ENCODE results near the gene DNAJC25. TPM values are rescaled to one million over a fixed set of nuclear protein-coding genes. Genes with fewer than 3 reads are reported as not detected.

The DNAJC25 gene
- total and polyA plus RNA-seq, 2 of the 8 experiments (the other 6 are each of a cell fraction or from before 2014, with no cell fraction given), result 2.7 to 6.2 TPM

DNA sequence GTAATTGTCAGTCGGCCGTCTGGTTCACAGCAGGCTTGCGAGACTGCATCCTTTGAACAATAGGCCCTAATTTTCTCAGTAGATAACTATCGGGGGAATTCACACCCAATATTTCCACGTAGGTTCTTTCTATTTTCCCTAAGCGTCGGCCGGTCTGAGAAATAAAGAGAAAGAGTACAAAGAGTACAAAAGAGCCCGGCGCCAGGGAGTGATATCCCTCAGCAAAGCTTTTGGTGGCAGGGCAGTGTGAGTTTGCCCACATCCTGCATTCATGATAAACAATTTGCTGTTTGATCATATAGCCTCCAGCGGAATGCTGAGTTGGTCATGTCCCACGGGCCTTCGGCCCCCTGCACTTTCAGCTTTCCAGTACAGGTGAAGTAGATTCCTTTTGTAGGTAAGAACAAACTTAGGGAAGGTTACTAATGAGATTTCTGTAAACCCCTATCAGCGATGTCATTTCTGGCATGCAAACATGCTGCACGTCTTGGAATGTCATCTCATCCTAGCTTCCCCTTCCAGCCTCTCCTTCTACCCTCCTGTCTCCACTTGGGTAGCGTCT lies 27.0 kb upstream of the DNAJC25 start:
- no peak overlapping the region for H3K56ac ChIP-seq (replicated peaks; ENCODE audit: insufficient read length, low read depth, low read length)
- H2BK120ac ChIP-seq (replicated peaks; ENCODE audit: low read depth, low read length), result no peak overlapping the region
- no peak overlapping the region; a peak in 1 of 7 replicates for H3K9ac ChIP-seq (replicated peaks in 1 of 4; ENCODE audit: extremely low read depth in 1 of 4, low read depth in 3 of 4, low read length in 3 of 4)
- DNase-seq (ENCODE audit: low read depth in 1 of 2, low spot score in 2 of 2), result no peak
- H3K9me3 ChIP-seq (ENCODE audit: insufficient read depth in 2 of 2, low read depth in 1 of 2, low read length in 1 of 2), result no peaks in the 10 kb centered on the region
- H2BK12ac ChIP-seq (ENCODE audit: low read depth, low read length), result no peak overlapping the region
- H2AFZ ChIP-seq (ENCODE audit: low read length), result no peak overlapping the region
- no peak overlapping the region for H4K91ac ChIP-seq (replicated peaks; ENCODE audit: insufficient read length, low read length)
- no peak overlapping the region for H2BK15ac ChIP-seq (ENCODE audit: low read length)
- no peak overlapping the region for H2BK20ac ChIP-seq (ENCODE audit: low read length)
- H2BK5ac ChIP-seq (ENCODE audit: low read depth, low read length), result no peak overlapping the region
- no peak overlapping the region for H4K8ac ChIP-seq (ENCODE audit: extremely low read depth, insufficient read depth, low read length)
- peaks cover 0 to 4% (median 2%) of the 10 kb centered on the region in 4 experiments; a peak in 2 of 7 replicates for H3K27me3 ChIP-seq (replicated peaks in 1 of 4; ENCODE audit: control insufficient read depth in 3 of 4, extremely low read depth in 1 of 4, insufficient read depth in 3 of 4, low read length in 3 of 4)
- no peaks in the 10 kb centered on the region for H3K4me1 ChIP-seq (replicated peaks in 1 of 4; ENCODE audit: control insufficient read depth in 3 of 4, insufficient read depth in 4 of 4, low read length in 3 of 4)
- H3K18ac ChIP-seq (ENCODE audit: extremely low read depth, low read length), result no peak overlapping the region
- no peak for FAIRE-seq
- 84% methylated on average over 16 of the region's 16 CpGs; no CpG with 5 or more reads in 1 of the 2 experiments for WGBS, 2 experiments (ENCODE audit: extremely low coverage in 1 of 2, insufficient coverage in 1 of 2, insufficient read length in 1 of 2, insufficient replicate concordance in 2 of 2, low coverage in 1 of 2, low lambda C conversion rate in 2 of 2, missing lambda C conversion rate in 1 of 2)
- no peak overlapping the region for H3K27ac ChIP-seq (ENCODE audit: low read depth, low read length)
- ChIA-PET POLR2A (ENCODE audit: partially characterized antibody) (no interaction called here), CTCF (ENCODE audit: partially characterized antibody) (interaction anchor here (5.0 kb wide), 1 partner anchor 17 kb away, joined by 17 read pairs; no protein-coding TSS in a partner anchor)
- H3K23me2 ChIP-seq (ENCODE audit: low read depth, low read length), result peaks cover 8% of the 10 kb centered on the region
- H3K23ac ChIP-seq (ENCODE audit: insufficient read length), result no peak overlapping the region
- H4K5ac ChIP-seq (ENCODE audit: insufficient read length, low read depth, low read length), result no peak overlapping the region
- no peak overlapping the region for H3K4me3 ChIP-seq (ENCODE audit: extremely low read depth in 1 of 4, insufficient read depth in 2 of 4, low read depth in 3 of 4, low read length in 4 of 4)
- no peaks in the 10 kb centered on the region for H3K36me3 ChIP-seq (ENCODE audit: control insufficient read depth in 2 of 4, insufficient read depth in 4 of 4, low read length in 3 of 4)
- H3K4me2 ChIP-seq (ENCODE audit: insufficient read depth in 1 of 2, low read depth in 2 of 2, low read length in 2 of 2), result no peak overlapping the region
- no peak overlapping the region for H3K14ac ChIP-seq (ENCODE audit: insufficient read length)
- H4K20me1 ChIP-seq (replicated peaks in 1 of 2; ENCODE audit: control insufficient read depth in 1 of 2, insufficient read depth in 2 of 2, low read length in 2 of 2), result no peaks in the 10 kb centered on the region
- H3K4ac ChIP-seq (replicated peaks; ENCODE audit: insufficient read length, low read depth, low read length), result no peak overlapping the region
- H3K79me1 ChIP-seq (ENCODE audit: low read depth, low read length), result no peaks in the 10 kb centered on the region
- H2AK5ac ChIP-seq (ENCODE audit: low read depth, low read length), result no peak overlapping the region
- no peaks in the 10 kb centered on the region for H3K79me2 ChIP-seq (ENCODE audit: control insufficient read depth in 1 of 2, insufficient read depth in 2 of 2, low read length in 2 of 2)
- TF ChIP-seq TAF7 (optimal IDR thresholded peaks at IDR 0.05; ENCODE audit: borderline replicate concordance, low read depth, low read length), result no peak
- TF ChIP-seq BRCA1 (IDR thresholded peaks at IDR 0.05; ENCODE audit: low read depth, low read length), result no peak
- TF ChIP-seq KDM4A (IDR thresholded peaks at IDR 0.05; ENCODE audit: low read depth, low read length, severe bottlenecking), result no peak
- no peak for TF ChIP-seq EP300 (IDR thresholded peaks at IDR 0.05; ENCODE audit: borderline replicate concordance in 1 of 2, low read depth in 2 of 2, low read length in 2 of 2)
- no peak for TF ChIP-seq HDAC6 (IDR thresholded peaks at IDR 0.05; ENCODE audit: low read depth, low read length)
- TF ChIP-seq SRF (IDR thresholded peaks at IDR 0.05; ENCODE audit: low read depth, low read length), result no peak
- no peak for TF ChIP-seq EZH2 (IDR thresholded peaks at IDR 0.05; ENCODE audit: low read depth, low read length, severe bottlenecking)
- TF ChIP-seq SP4 (IDR thresholded peaks at IDR 0.05; ENCODE audit: low read length), result no peak
- TF ChIP-seq, protein P1, sequence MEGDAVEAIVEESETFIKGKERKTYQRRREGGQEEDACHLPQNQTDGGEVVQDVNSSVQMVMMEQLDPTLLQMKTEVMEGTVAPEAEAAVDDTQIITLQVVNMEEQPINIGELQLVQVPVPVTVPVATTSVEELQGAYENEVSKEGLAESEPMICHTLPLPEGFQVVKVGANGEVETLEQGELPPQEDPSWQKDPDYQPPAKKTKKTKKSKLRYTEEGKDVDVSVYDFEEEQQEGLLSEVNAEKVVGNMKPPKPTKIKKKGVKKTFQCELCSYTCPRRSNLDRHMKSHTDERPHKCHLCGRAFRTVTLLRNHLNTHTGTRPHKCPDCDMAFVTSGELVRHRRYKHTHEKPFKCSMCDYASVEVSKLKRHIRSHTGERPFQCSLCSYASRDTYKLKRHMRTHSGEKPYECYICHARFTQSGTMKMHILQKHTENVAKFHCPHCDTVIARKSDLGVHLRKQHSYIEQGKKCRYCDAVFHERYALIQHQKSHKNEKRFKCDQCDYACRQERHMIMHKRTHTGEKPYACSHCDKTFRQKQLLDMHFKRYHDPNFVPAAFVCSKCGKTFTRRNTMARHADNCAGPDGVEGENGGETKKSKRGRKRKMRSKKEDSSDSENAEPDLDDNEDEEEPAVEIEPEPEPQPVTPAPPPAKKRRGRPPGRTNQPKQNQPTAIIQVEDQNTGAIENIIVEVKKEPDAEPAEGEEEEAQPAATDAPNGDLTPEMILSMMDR (IDR thresholded peaks at IDR 0.05; ENCODE audit: control extremely low read depth in 1 of 3, insufficient read depth in 1 of 3, low read depth in 1 of 3, low read length in 3 of 3), result no peak
- TF ChIP-seq TAF1 (IDR thresholded peaks at IDR 0.05; ENCODE audit: low read depth, low read length), result no peak
- TF ChIP-seq ASH2L (IDR thresholded peaks at IDR 0.05; ENCODE audit: low read length), result no peak
